ENCODE data around the gene ADAMTSL5.
A peak's percentile ranks its signal among the peaks of the same experiment; 100 is the strongest.

The ADAMTSL5 gene

GRCh38 chr19:1472231-1473084, 40.4 kb downstream of the ADAMTSL5 start:
- Mint-ChIP-seq H3K4me1 (peaks cover 33% of the 10 kb centered on the region), H3K4me3 (no peak overlapping the region), H3K27me3 (peaks cover 34% of the 10 kb centered on the region), H3K9me3 (no peaks in the 10 kb centered on the region), H3K27ac (no peak overlapping the region)
- ATAC-seq, result no peak
- no peak for DNase-seq

- no peak for ATAC-seq
Observed at GRCh38 chr19:1471515-1472160, 41.2 kb downstream of the ADAMTSL5 start.

GRCh38 chr19:1471010-1471514, 41.8 kb downstream of the ADAMTSL5 start:
- DNase-seq (peak in 1 of 2 donors; percentile 38), ATAC-seq (peak; percentile 45)
- no peak overlapping the region for H3K27ac Mint-ChIP-seq
- H3K9me3 Mint-ChIP-seq, result no peaks in the 10 kb centered on the region
- peak overlapping the region; percentile 49 to 54 for H3K4me3 Mint-ChIP-seq
- peaks cover 34% of the 10 kb centered on the region for H3K4me1 Mint-ChIP-seq
- H3K27me3 Mint-ChIP-seq, result peaks cover 42% of the 10 kb centered on the region

More at GRCh38 chr19:1471515-1472160, 41.2 kb downstream of the ADAMTSL5 start:
- no peak for DNase-seq
- peaks cover 32% of the 10 kb centered on the region for H3K4me1 Mint-ChIP-seq
- H3K27ac Mint-ChIP-seq, result no peak overlapping the region
- H3K27me3 Mint-ChIP-seq, result peaks cover 39% of the 10 kb centered on the region
- peak overlapping the region in 1 of 2 donors; percentile 31 for H3K4me3 Mint-ChIP-seq
- no peaks in the 10 kb centered on the region for H3K9me3 Mint-ChIP-seq

GRCh38 chr19:1470305-1471009, 42.4 kb downstream of the ADAMTSL5 start:
- ATAC-seq (peak; percentile 68), DNase-seq (peak; percentile 47 to 65)
- H3K4me3 Mint-ChIP-seq, result peak overlapping the region; percentile 57 to 78
- peaks cover 42% of the 10 kb centered on the region for H3K27me3 Mint-ChIP-seq
- peaks cover 34% of the 10 kb centered on the region for H3K4me1 Mint-ChIP-seq
- H3K9me3 Mint-ChIP-seq, result no peaks in the 10 kb centered on the region
- H3K27ac Mint-ChIP-seq, result no peak overlapping the region

GRCh38 chr19:1470055-1470304, 42.8 kb downstream of the ADAMTSL5 start:
- Mint-ChIP-seq H3K4me3 (peak overlapping the region; percentile 57 to 78), H3K27ac (no peak overlapping the region), H3K27me3 (peaks cover 42% of the 10 kb centered on the region), H3K4me1 (peaks cover 34% of the 10 kb centered on the region), H3K9me3 (no peaks in the 10 kb centered on the region)
- DNase-seq (no peak), ATAC-seq (no peak)

- Mint-ChIP-seq H3K27ac (no peak overlapping the region), H3K27me3 (peaks cover 42% of the 10 kb centered on the region), H3K4me1 (peaks cover 34% of the 10 kb centered on the region), H3K9me3 (no peaks in the 10 kb centered on the region), H3K4me3 (peak overlapping the region in 1 of 2 donors; percentile 57)
- DNase-seq (peak in 1 of 2 donors; percentile 51), ATAC-seq (peak; percentile 41)
Observed at GRCh38 chr19:1469255-1470054, 43.4 kb downstream of the ADAMTSL5 start.

GRCh38 chr19:1468821-1469254, 44.0 kb downstream of the ADAMTSL5 start:
- Mint-ChIP-seq H3K4me1 (peaks cover 34% of the 10 kb centered on the region), H3K27ac (no peak overlapping the region), H3K27me3 (peaks cover 42% of the 10 kb centered on the region), H3K4me3 (peak overlapping the region; percentile 45 to 48), H3K9me3 (no peaks in the 10 kb centered on the region)
- ATAC-seq (peak; percentile 9), DNase-seq (peak in 1 of 2 donors; percentile 46)

GRCh38 chr19:1468274-1468820, 44.5 kb downstream of the ADAMTSL5 start:
- Mint-ChIP-seq H3K9me3 (no peaks in the 10 kb centered on the region), H3K4me3 (peak overlapping the region; percentile 45 to 48), H3K27ac (no peak overlapping the region), H3K4me1 (peaks cover 32% of the 10 kb centered on the region), H3K27me3 (peaks cover 42% of the 10 kb centered on the region)
- no peak for ATAC-seq
- DNase-seq, result no peak

- Mint-ChIP-seq H3K4me3 (peak overlapping the region in 1 of 2 donors; percentile 21), H3K4me1 (peaks cover 28% of the 10 kb centered on the region), H3K27me3 (peaks cover 37% of the 10 kb centered on the region), H3K27ac (no peak overlapping the region), H3K9me3 (no peaks in the 10 kb centered on the region)
- DNase-seq (no peak), ATAC-seq (no peak)
Observed at GRCh38 chr19:1467490-1468273, 45.1 kb downstream of the ADAMTSL5 start.

- Mint-ChIP-seq H3K27ac (no peak overlapping the region), H3K4me1 (peaks cover 26% of the 10 kb centered on the region), H3K9me3 (no peaks in the 10 kb centered on the region), H3K27me3 (peaks cover 32% of the 10 kb centered on the region), H3K4me3 (no peak overlapping the region)
- DNase-seq (no peak), ATAC-seq (no peak)
Observed at GRCh38 chr19:1467215-1467489, 45.7 kb downstream of the ADAMTSL5 start.

GRCh38 chr19:1466461-1467214, 46.2 kb downstream of the ADAMTSL5 start:
- Mint-ChIP-seq H3K27me3 (peaks cover 27% of the 10 kb centered on the region), H3K9me3 (no peaks in the 10 kb centered on the region), H3K4me1 (peaks cover 21% of the 10 kb centered on the region), H3K27ac (peak overlapping the region in 1 of 2 donors; percentile 80), H3K4me3 (peak overlapping the region in 1 of 2 donors; percentile 29)
- ATAC-seq (no peak), DNase-seq (no peak)

GRCh38 chr19:1466018-1466460, 46.8 kb downstream of the ADAMTSL5 start:
- DNase-seq (no peak), ATAC-seq (no peak)
- no peak overlapping the region for H3K4me3 Mint-ChIP-seq
- H3K27me3 Mint-ChIP-seq, result peaks cover 21% of the 10 kb centered on the region
- H3K9me3 Mint-ChIP-seq, result no peaks in the 10 kb centered on the region
- H3K27ac Mint-ChIP-seq, result no peak overlapping the region
- H3K4me1 Mint-ChIP-seq, result peaks cover 15% of the 10 kb centered on the region

GRCh38 chr19:1465191-1466016, 47.4 kb downstream of the ADAMTSL5 start:
- peaks cover 13% of the 10 kb centered on the region for H3K4me1 Mint-ChIP-seq

More at GRCh38 chr19:1465191-1466016, 47.4 kb downstream of the ADAMTSL5 start:
- no peak overlapping the region for H3K27ac Mint-ChIP-seq
- peaks cover 16% of the 10 kb centered on the region for H3K27me3 Mint-ChIP-seq
- ATAC-seq, result peak; percentile 49
- H3K4me3 Mint-ChIP-seq, result peak overlapping the region in 1 of 2 donors; percentile 51
- peak; percentile 51 to 55 for DNase-seq
- no peaks in the 10 kb centered on the region for H3K9me3 Mint-ChIP-seq
